Activated naive CD4-positive, alpha-beta T cell treated with anti-CD3 and anti-CD28 coated beads for 36 hours (primary cell): ENCODE data around the gene MERTK. TPM values are rescaled to one million over a fixed set of nuclear protein-coding genes. Genes with fewer than 3 reads are reported as not detected.
"Not testable (repeated sequence)": the region's sequence is repeated elsewhere in the genome, so short reads cannot be mapped to it uniquely, and the experiment has no call there.

Experiments used
- CTCF ChIA-PET: fragments of 350-600 bp; sonication (Branson Sonifier 250); formaldehyde crosslinking; loops from one replicate; lab custom pipeline; 2021; ENCODE audit warnings: antibody characterized with exemption; lab: Charles Lee
- DNase-seq: peaks from one replicate; pipeline ENCODE4 v3.0.0-alpha.2; 2020
- H3K27ac Mint-ChIP-seq: one replicate; pipeline ENCODE4 v1.8.0; 2021; ENCODE audit warnings: mild to moderate bottlenecking, mixed read lengths
- H3K27me3 Mint-ChIP-seq: one replicate; pipeline ENCODE4 v1.8.0; 2021; ENCODE audit warnings: low read depth, mixed read lengths
- H3K36me3 Mint-ChIP-seq: one replicate; pipeline ENCODE4 v1.8.0; 2021; ENCODE audit warnings: low read depth, mixed read lengths
- H3K4me1 Mint-ChIP-seq: one replicate; pipeline ENCODE4 v1.8.0; 2021; ENCODE audit warnings: low read depth, mixed read lengths
- H3K4me3 Mint-ChIP-seq: one replicate; pipeline ENCODE4 v1.8.0; 2021; ENCODE audit warnings: mild to moderate bottlenecking, moderate library complexity, mixed read lengths
- H3K9me3 Mint-ChIP-seq: one replicate; pipeline ENCODE4 v1.8.0; 2021; ENCODE audit warnings: mixed read lengths
- intact Hi-C: fragments of 100-400 bp; cut with micrococcal nuclease; formaldehyde crosslinking; loops from one replicate; pipeline ENCODE4 v1.15.1; 2023
- total RNA-seq, 2 experiments: library from RNA; stranded (reverse); gene quantifications; one replicate each; pipeline ENCODE4 v1.2.3, GENCODE V29; 2021

Gene MERTK
- total RNA-seq, 2 experiments from 2014 or later, result 0.57 to 0.88 TPM

- intact Hi-C loops, result loop anchor here (5.0 kb wide), 1 partner anchor 36 kb away; no protein-coding TSS in a partner anchor
- peaks cover 46% of the 10 kb centered on the region for H3K4me1 Mint-ChIP-seq
- H3K9me3 Mint-ChIP-seq, result no peaks in the 10 kb centered on the region
- no peak for DNase-seq
- CTCF ChIA-PET, result no interaction called here
- no peaks in the 10 kb centered on the region for H3K27me3 Mint-ChIP-seq
- peak overlapping the region; percentile 96 for H3K4me3 Mint-ChIP-seq
- peak overlapping the region; percentile 88 for H3K27ac Mint-ChIP-seq
- H3K36me3 Mint-ChIP-seq, result peaks cover 16% of the 10 kb centered on the region
These were observed 158.2 kb downstream of the MERTK start for GRCh38 chr2:112056626-112056987.

GRCh38 chr2:112059671-112060070 is 161.3 kb downstream of the MERTK start:
- no peak for DNase-seq
- Mint-ChIP-seq H3K36me3 (peaks cover 46% of the 10 kb centered on the region), H3K9me3 (peaks cover 9% of the 10 kb centered on the region), H3K27me3 (no peaks in the 10 kb centered on the region), H3K4me1 (peaks cover 58% of the 10 kb centered on the region), H3K27ac (no peak overlapping the region), H3K4me3 (no peak overlapping the region)
- CTCF ChIA-PET, result no interaction called here
- intact Hi-C loops, result loop anchor here (5.0 kb wide), 1 partner anchor 33 kb away; no protein-coding TSS in a partner anchor

- intact Hi-C loops, result no loop called here
- CTCF ChIA-PET, result interaction anchor here (0.7 to 0.8 kb wide), 2 partner anchors 118 to 175 kb away, joined by 3 read pairs; no protein-coding TSS in a partner anchor
These were observed 162.9 kb downstream of the MERTK start for GRCh38 chr2:112061299-112061698.

GRCh38 chr2:112061840-112062239 is 163.4 kb downstream of the MERTK start:
- Mint-ChIP-seq H3K9me3 (peaks cover 11% of the 10 kb centered on the region), H3K27me3 (no peaks in the 10 kb centered on the region), H3K4me1 (peaks cover 62% of the 10 kb centered on the region), H3K4me3 (no peak overlapping the region), H3K36me3 (peaks cover 54% of the 10 kb centered on the region), H3K27ac (peak overlapping the region; percentile 6)
- peak; percentile 35 for DNase-seq
- CTCF ChIA-PET, result interaction anchor here (0.8 kb wide), 1 partner anchor 118 kb away, joined by 3 read pairs; no protein-coding TSS in a partner anchor
- intact Hi-C loops, result no loop called here

More at GRCh38 chr2:112061299-112061698, 162.9 kb downstream of the MERTK start:
- Mint-ChIP-seq H3K4me3 (no peak overlapping the region), H3K9me3 (peaks cover 11% of the 10 kb centered on the region), H3K4me1 (peaks cover 65% of the 10 kb centered on the region), H3K27me3 (no peaks in the 10 kb centered on the region), H3K27ac (no peak overlapping the region), H3K36me3 (peaks cover 53% of the 10 kb centered on the region)
- DNase-seq, result no peak

GRCh38 chr2:112062894-112063293 is 164.5 kb downstream of the MERTK start:
- Mint-ChIP-seq H3K27me3 (no peaks in the 10 kb centered on the region), H3K27ac (peak overlapping the region; percentile 47), H3K36me3 (peaks cover 60% of the 10 kb centered on the region), H3K9me3 (peaks cover 11% of the 10 kb centered on the region), H3K4me1 (peaks cover 54% of the 10 kb centered on the region), H3K4me3 (no peak overlapping the region)
- CTCF ChIA-PET, result interaction anchor here (1.1 to 1.9 kb wide), 3 partner anchors 12 to 175 kb away, joined by 4 to 5 read pairs (median 4); no protein-coding TSS in a partner anchor
- peak; percentile 18 for DNase-seq
- intact Hi-C loops, result no loop called here

- intact Hi-C loops, result no loop called here
- H3K27ac Mint-ChIP-seq, result peak overlapping the region; percentile 60
- H3K4me1 Mint-ChIP-seq, result peaks cover 44% of the 10 kb centered on the region
- H3K9me3 Mint-ChIP-seq, result peaks cover 14% of the 10 kb centered on the region
- H3K36me3 Mint-ChIP-seq, result peaks cover 67% of the 10 kb centered on the region
- no peak for DNase-seq
- no peak overlapping the region for H3K4me3 Mint-ChIP-seq
- CTCF ChIA-PET, result no interaction called here
- H3K27me3 Mint-ChIP-seq, result no peaks in the 10 kb centered on the region
These were observed 167.1 kb downstream of the MERTK start for GRCh38 chr2:112065486-112065885.

- Mint-ChIP-seq H3K4me1 (peaks cover 44% of the 10 kb centered on the region), H3K9me3 (peaks cover 14% of the 10 kb centered on the region), H3K27ac (no peak overlapping the region), H3K36me3 (peaks cover 68% of the 10 kb centered on the region), H3K27me3 (no peaks in the 10 kb centered on the region), H3K4me3 (no peak overlapping the region)
- no peak for DNase-seq
- CTCF ChIA-PET, result no interaction called here
- intact Hi-C loops, result no loop called here
These were observed 167.6 kb downstream of the MERTK start for GRCh38 chr2:112065966-112066365.

- H3K9me3 Mint-ChIP-seq, intact Hi-C loops, H3K27me3 Mint-ChIP-seq, H3K27ac Mint-ChIP-seq, H3K4me3 Mint-ChIP-seq, DNase-seq, CTCF ChIA-PET: not testable (repeated sequence)
- peaks cover 51% of the 10 kb centered on the region for H3K4me1 Mint-ChIP-seq
- H3K36me3 Mint-ChIP-seq, result peaks cover 63% of the 10 kb centered on the region
These were observed 171.4 kb downstream of the MERTK start for GRCh38 chr2:112069794-112070193.

GRCh38 chr2:112073875-112074274 is 175.5 kb downstream of the MERTK start:
- CTCF ChIA-PET, result no interaction called here
- Mint-ChIP-seq H3K27ac (peak overlapping the region; percentile 18), H3K36me3 (peaks cover 53% of the 10 kb centered on the region), H3K9me3 (peaks cover 6% of the 10 kb centered on the region), H3K4me1 (peaks cover 54% of the 10 kb centered on the region), H3K4me3 (no peak overlapping the region), H3K27me3 (no peaks in the 10 kb centered on the region)
- intact Hi-C loops, result no loop called here
- DNase-seq, result no peak

GRCh38 chr2:112074506-112074905 is 176.1 kb downstream of the MERTK start:
- peaks cover 54% of the 10 kb centered on the region for H3K36me3 Mint-ChIP-seq
- H3K4me1 Mint-ChIP-seq, result peaks cover 53% of the 10 kb centered on the region
- intact Hi-C loops, result no loop called here
- peaks cover 3% of the 10 kb centered on the region for H3K9me3 Mint-ChIP-seq
- CTCF ChIA-PET, result interaction anchor here (0.5 kb wide), 1 partner anchor 163 kb away, joined by 3 read pairs; no protein-coding TSS in a partner anchor
- H3K27me3 Mint-ChIP-seq, result no peaks in the 10 kb centered on the region
- H3K4me3 Mint-ChIP-seq, result no peak overlapping the region
- no peak overlapping the region for H3K27ac Mint-ChIP-seq
- DNase-seq, result no peak

- Mint-ChIP-seq H3K36me3 (peaks cover 48% of the 10 kb centered on the region), H3K9me3 (peaks cover 3% of the 10 kb centered on the region), H3K4me1 (peaks cover 53% of the 10 kb centered on the region), H3K4me3 (no peak overlapping the region), H3K27ac (no peak overlapping the region), H3K27me3 (no peaks in the 10 kb centered on the region)
- CTCF ChIA-PET, result interaction anchor here (0.7 to 1.5 kb wide), 3 partner anchors 12 to 185 kb away, joined by 3 to 5 read pairs (median 3); no protein-coding TSS in a partner anchor
- intact Hi-C loops, result no loop called here
- DNase-seq, result no peak
These were observed 177.3 kb downstream of the MERTK start for GRCh38 chr2:112075490-112076260.

GRCh38 chr2:112077814-112078213 is 179.4 kb downstream of the MERTK start:
- Mint-ChIP-seq H3K36me3 (peaks cover 41% of the 10 kb centered on the region), H3K27me3 (no peaks in the 10 kb centered on the region)

More at GRCh38 chr2:112077814-112078213, 179.4 kb downstream of the MERTK start:
- intact Hi-C loops, result no loop called here
- no peak overlapping the region for H3K4me3 Mint-ChIP-seq
- H3K27ac Mint-ChIP-seq, result no peak overlapping the region
- peaks cover 40% of the 10 kb centered on the region for H3K4me1 Mint-ChIP-seq
- CTCF ChIA-PET, result no interaction called here
- no peak for DNase-seq
- peaks cover 3% of the 10 kb centered on the region for H3K9me3 Mint-ChIP-seq
